ENCODE data around the gene TAS2R50. TPM values are rescaled to one million over a fixed set of nuclear protein-coding genes. Genes with fewer than 3 reads are reported as not detected.

Gene TAS2R50
- total RNA-seq, 1 experiment from 2014 or later: 1.8 TPM

DNA sequence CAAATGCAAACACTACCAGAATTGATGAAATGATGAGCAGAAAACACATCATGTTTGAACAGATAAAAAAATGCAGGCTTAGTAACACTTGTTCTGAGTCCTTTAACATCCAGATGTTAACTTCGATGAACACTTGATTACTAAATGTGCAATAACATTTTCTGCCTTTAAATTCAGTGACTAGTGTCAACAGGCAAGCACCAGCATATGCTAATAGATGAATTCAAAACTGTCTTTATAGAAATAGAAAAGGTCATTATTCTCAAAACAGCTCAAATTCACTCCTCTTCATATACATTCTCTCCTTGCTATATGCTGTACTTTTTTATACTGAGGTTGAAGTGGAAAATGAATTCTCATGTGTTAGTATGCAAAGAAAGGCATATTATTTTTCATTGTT lies 35.8 kb upstream of the TAS2R50 start, which contains the start of gene TAS2R19:
Gene TAS2R19 (minus strand): TSS at position 101 of the 400 bp plus-strand sequence. CDS start 49 bp downstream, at position 52.
- Mint-ChIP-seq H3K27me3 (ENCODE audit: unreplicated experiment) (no peaks in the 10 kb centered on the region), H3K36me3 (ENCODE audit: insufficient read depth, unreplicated experiment) (no peaks in the 10 kb centered on the region), H3K4me3 (ENCODE audit: low read depth, unreplicated experiment) (no peak within 1 kb of the TSS), H3K27ac (ENCODE audit: unreplicated experiment) (no peak within 1 kb of the TSS), H3K9me3 (ENCODE audit: low read depth, unreplicated experiment) (peaks cover 5% of the 10 kb centered on the region), H3K4me1 (ENCODE audit: low read depth, unreplicated experiment) (no peaks in the 10 kb centered on the region)
- CTCF ChIA-PET: no interaction called here
- TF ChIP-seq, protein P1, sequence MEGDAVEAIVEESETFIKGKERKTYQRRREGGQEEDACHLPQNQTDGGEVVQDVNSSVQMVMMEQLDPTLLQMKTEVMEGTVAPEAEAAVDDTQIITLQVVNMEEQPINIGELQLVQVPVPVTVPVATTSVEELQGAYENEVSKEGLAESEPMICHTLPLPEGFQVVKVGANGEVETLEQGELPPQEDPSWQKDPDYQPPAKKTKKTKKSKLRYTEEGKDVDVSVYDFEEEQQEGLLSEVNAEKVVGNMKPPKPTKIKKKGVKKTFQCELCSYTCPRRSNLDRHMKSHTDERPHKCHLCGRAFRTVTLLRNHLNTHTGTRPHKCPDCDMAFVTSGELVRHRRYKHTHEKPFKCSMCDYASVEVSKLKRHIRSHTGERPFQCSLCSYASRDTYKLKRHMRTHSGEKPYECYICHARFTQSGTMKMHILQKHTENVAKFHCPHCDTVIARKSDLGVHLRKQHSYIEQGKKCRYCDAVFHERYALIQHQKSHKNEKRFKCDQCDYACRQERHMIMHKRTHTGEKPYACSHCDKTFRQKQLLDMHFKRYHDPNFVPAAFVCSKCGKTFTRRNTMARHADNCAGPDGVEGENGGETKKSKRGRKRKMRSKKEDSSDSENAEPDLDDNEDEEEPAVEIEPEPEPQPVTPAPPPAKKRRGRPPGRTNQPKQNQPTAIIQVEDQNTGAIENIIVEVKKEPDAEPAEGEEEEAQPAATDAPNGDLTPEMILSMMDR (IDR thresholded peaks at IDR 0.05; ENCODE audit: unreplicated experiment): no peak
- intact Hi-C loops (cut with micrococcal nuclease; ENCODE audit: unreplicated experiment): no loop called here
- no TSS peak for BruUV-seq (replicated peaks)
- no peak for DNase-seq

DNA sequence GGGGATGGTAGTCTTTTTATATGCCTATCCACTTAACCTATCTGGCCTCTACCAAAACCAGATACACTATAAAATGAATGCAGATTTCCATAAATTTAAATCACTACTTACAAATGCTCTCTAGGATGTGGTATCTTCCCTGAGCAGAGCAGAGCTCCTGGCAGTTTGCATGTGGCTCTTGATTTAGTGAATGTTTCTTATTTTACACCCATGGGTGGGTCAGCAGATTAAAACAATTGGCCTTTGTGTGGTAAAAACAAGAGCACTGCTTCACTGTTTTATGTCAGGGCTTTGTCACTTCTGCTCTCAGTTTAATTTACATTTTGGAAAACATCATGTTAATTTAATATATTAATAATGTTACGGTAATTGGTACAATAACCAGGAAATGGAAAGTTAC lies 30.2 kb upstream of the TAS2R50 start:
- DNase-seq: no peak
- BruUV-seq (replicated peaks): no TSS peak
- peaks cover 15% of the 10 kb centered on the region for H3K4me1 Mint-ChIP-seq (ENCODE audit: low read depth, unreplicated experiment)
- H3K27me3 Mint-ChIP-seq (ENCODE audit: unreplicated experiment): no peaks in the 10 kb centered on the region
- H3K4me3 Mint-ChIP-seq (ENCODE audit: low read depth, unreplicated experiment): no peak overlapping the region
- H3K27ac Mint-ChIP-seq (ENCODE audit: unreplicated experiment): no peak overlapping the region
- no peaks in the 10 kb centered on the region for H3K9me3 Mint-ChIP-seq (ENCODE audit: low read depth, unreplicated experiment)
- TF ChIP-seq, protein P1 (IDR thresholded peaks at IDR 0.05; ENCODE audit: unreplicated experiment): no peak
- CTCF ChIA-PET: no interaction called here
- no peaks in the 10 kb centered on the region for H3K36me3 Mint-ChIP-seq (ENCODE audit: insufficient read depth, unreplicated experiment)
- intact Hi-C loops (cut with micrococcal nuclease; ENCODE audit: unreplicated experiment): no loop called here

DNA sequence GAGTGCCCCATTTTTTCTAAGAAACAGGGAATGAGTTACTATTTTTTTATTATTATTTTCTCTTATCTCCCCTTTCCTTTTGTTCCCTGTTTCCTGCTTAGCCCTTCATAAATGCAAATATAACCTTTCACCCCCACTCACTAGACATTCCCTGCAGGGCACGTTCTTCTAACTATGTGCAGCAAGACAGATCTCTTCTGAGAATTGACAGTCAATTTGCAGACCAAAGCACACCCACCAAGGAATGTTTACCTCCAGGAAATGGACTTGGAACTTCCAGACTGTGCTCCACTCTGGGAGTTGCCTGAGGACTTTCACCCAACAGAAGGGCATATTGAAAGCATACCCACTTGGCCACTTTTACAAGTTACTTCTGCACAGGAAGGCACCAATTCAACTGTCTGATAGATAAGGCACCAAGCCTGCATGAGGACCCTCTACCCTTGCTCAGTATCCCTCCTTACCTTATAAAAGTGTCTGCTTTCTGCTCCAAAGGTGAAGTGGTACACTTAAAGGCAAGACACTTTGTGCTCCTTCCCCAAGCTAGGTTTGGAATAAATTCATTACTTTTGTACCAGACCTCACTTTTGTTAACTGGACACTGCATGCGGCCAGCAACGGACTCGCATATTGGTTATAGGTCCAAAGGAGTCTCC lies 29.2 kb upstream of the TAS2R50 start:
- intact Hi-C loops (cut with micrococcal nuclease; ENCODE audit: unreplicated experiment): loop anchor here (1.0 kb wide), 1 partner anchor 54 kb away; no protein-coding TSS in a partner anchor
- Mint-ChIP-seq H3K27ac (ENCODE audit: unreplicated experiment) (peak overlapping the region; percentile 11), H3K4me1 (ENCODE audit: low read depth, unreplicated experiment) (peaks cover 15% of the 10 kb centered on the region), H3K9me3 (ENCODE audit: low read depth, unreplicated experiment) (no peaks in the 10 kb centered on the region), H3K36me3 (ENCODE audit: insufficient read depth, unreplicated experiment) (no peaks in the 10 kb centered on the region), H3K4me3 (ENCODE audit: low read depth, unreplicated experiment) (no peak overlapping the region), H3K27me3 (ENCODE audit: unreplicated experiment) (no peaks in the 10 kb centered on the region)
- TF ChIP-seq, protein P1 (IDR thresholded peaks at IDR 0.05; ENCODE audit: unreplicated experiment): no peak
- CTCF ChIA-PET: no interaction called here
- peak; percentile 7 for DNase-seq
- no TSS peak for BruUV-seq (replicated peaks)

DNA sequence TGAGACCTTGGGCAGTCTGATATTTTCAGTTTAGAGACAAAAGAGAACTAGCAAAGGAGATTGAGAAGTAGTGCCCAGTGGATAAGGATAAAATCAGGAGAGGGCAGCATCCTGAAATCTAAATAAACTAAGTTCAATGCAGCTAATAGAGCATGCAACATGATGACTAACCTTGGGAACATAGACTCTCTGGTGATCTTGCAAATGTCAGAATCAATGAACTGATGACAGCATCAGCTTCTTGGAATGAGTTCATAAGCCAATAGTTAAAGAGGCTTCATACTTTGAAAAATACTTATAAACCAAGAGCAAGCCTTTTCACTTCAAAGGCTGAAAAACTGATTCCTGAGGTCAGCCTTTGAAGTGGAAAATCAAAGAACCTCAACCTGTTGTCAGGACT lies 27.5 kb upstream of the TAS2R50 start:
- H3K27ac Mint-ChIP-seq (ENCODE audit: unreplicated experiment): no peak overlapping the region
- H3K4me3 Mint-ChIP-seq (ENCODE audit: low read depth, unreplicated experiment): no peak overlapping the region
- peaks cover 15% of the 10 kb centered on the region for H3K4me1 Mint-ChIP-seq (ENCODE audit: low read depth, unreplicated experiment)
- H3K27me3 Mint-ChIP-seq (ENCODE audit: unreplicated experiment): no peaks in the 10 kb centered on the region
- TF ChIP-seq, protein P1 (IDR thresholded peaks at IDR 0.05; ENCODE audit: unreplicated experiment): no peak
- CTCF ChIA-PET: interaction anchor here (1.0 kb wide), 1 partner anchor 55 kb away, joined by 4 read pairs; no protein-coding TSS in a partner anchor
- H3K36me3 Mint-ChIP-seq (ENCODE audit: insufficient read depth, unreplicated experiment): no peaks in the 10 kb centered on the region
- intact Hi-C loops (cut with micrococcal nuclease; ENCODE audit: unreplicated experiment): no loop called here
- no TSS peak for BruUV-seq (replicated peaks)
- DNase-seq: no peak
- no peaks in the 10 kb centered on the region for H3K9me3 Mint-ChIP-seq (ENCODE audit: low read depth, unreplicated experiment)

Measured in Calu3 (cell line).